ENCODE measurements around the gene RSPH9. TPM values are rescaled to one million over a fixed set of nuclear protein-coding genes. Genes with fewer than 3 reads are reported as not detected.

RSPH9 gene
- polyA plus RNA-seq, 1 of the 3 experiments (the other 2 are of a cell fraction): 0.05 TPM

DNA sequence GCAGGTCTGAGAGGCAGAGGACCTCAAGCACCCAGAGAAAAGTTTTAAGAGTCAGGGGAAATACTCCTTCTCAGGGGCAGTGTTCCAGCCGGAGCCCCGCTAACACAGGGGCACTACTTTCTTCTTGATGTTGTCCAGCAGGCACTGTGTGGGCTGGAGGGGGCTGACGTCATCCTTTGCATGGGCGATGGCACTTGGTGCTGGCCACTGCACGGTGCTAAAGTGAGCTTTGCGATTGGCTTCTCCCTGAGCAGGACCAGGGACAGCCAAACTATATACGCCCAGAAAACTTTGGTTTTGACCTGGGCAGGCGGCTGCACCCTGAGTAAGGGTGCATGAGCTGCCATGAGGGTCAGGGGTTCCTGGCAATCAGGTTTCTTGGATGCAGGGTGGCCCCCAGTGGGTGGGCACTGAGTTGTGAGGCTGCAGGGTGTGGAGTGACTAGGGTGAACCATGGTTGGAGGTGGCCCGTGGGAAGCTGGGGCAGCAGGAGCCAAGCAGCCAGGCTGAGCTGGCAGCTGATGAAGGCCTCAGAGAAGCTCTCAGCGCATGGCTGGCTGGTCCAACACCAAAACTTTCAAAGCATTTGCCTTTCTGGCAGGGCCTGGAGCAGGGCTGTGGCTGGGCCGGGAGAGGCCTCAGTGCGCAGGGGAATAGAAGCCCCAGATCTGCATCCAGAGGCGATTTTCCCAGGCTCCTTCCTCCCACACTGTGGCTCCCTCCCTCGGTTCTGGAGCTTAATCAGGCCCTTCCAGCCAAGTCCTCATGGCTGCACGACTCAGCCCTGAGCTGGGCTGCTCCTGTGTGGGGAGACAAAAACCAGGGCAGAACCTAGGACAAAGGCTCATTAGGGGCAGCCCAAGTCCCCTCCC, 24.4 kb downstream of the RSPH9 start:
- peak; percentile 46 for DNase-seq
- Histone ChIP-seq H3K79me2 (ENCODE audit: insufficient read depth) (no peaks in the 10 kb centered on the region), H3K9me2 (no peaks in the 10 kb centered on the region), H3K36me3 (replicated peaks in 1 of 2; ENCODE audit: control insufficient read depth in 1 of 2, insufficient read depth in 2 of 2, low read length in 1 of 2) (peaks cover 0 to 30% of the 10 kb centered on the region in 2 experiments), H4K20me1 (ENCODE audit: insufficient read depth) (no peaks in the 10 kb centered on the region), H3K27me3 (ENCODE audit: insufficient read depth) (no peaks in the 10 kb centered on the region), H3K9me3 (no peaks in the 10 kb centered on the region), H3K27ac (ENCODE audit: low read depth in 2 of 2, low read length in 1 of 2) (peak overlapping the region in 1 of 2 experiments; percentile 51; a peak in 1 of 4 replicates), H3K4me1 (ENCODE audit: control insufficient read depth in 1 of 2, insufficient read depth in 2 of 2, low read depth in 1 of 2, low read length in 1 of 2) (peaks cover 0 to 29% of the 10 kb centered on the region in 2 experiments; a peak in 1 of 4 replicates), H3K4me2 (no peak overlapping the region), H3F3A (replicated peaks; ENCODE audit: insufficient read depth) (peaks cover 13% of the 10 kb centered on the region), H3K9ac (no peak overlapping the region), H3K4me3 (ENCODE audit: low read depth in 2 of 2, low read length in 1 of 2) (no peak overlapping the region), H2AFZ (ENCODE audit: low read depth) (no peak overlapping the region)
- ChIA-PET CTCF (interaction anchor here (0.8 to 7.2 kb wide), 12 partner anchors 9 to 644 kb away, joined by 3 to 118 read pairs (median 4); partner anchors contain the start of genes AARS2 and VEGFA), POLR2A (interaction anchor here (0.6 to 6.3 kb wide), 5 partner anchors 13 to 463 kb away, joined by 3 to 33 read pairs (median 4); partner anchors contain the start of gene VEGFA)
- TF ChIP-seq, protein P1, sequence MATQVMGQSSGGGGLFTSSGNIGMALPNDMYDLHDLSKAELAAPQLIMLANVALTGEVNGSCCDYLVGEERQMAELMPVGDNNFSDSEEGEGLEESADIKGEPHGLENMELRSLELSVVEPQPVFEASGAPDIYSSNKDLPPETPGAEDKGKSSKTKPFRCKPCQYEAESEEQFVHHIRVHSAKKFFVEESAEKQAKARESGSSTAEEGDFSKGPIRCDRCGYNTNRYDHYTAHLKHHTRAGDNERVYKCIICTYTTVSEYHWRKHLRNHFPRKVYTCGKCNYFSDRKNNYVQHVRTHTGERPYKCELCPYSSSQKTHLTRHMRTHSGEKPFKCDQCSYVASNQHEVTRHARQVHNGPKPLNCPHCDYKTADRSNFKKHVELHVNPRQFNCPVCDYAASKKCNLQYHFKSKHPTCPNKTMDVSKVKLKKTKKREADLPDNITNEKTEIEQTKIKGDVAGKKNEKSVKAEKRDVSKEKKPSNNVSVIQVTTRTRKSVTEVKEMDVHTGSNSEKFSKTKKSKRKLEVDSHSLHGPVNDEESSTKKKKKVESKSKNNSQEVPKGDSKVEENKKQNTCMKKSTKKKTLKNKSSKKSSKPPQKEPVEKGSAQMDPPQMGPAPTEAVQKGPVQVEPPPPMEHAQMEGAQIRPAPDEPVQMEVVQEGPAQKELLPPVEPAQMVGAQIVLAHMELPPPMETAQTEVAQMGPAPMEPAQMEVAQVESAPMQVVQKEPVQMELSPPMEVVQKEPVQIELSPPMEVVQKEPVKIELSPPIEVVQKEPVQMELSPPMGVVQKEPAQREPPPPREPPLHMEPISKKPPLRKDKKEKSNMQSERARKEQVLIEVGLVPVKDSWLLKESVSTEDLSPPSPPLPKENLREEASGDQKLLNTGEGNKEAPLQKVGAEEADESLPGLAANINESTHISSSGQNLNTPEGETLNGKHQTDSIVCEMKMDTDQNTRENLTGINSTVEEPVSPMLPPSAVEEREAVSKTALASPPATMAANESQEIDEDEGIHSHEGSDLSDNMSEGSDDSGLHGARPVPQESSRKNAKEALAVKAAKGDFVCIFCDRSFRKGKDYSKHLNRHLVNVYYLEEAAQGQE (IDR thresholded peaks at IDR 0.05; ENCODE audit: low read depth, low read length): peak; percentile 74; the same call in 1 of the 2 replicates
- TF ChIP-seq, protein P2, sequence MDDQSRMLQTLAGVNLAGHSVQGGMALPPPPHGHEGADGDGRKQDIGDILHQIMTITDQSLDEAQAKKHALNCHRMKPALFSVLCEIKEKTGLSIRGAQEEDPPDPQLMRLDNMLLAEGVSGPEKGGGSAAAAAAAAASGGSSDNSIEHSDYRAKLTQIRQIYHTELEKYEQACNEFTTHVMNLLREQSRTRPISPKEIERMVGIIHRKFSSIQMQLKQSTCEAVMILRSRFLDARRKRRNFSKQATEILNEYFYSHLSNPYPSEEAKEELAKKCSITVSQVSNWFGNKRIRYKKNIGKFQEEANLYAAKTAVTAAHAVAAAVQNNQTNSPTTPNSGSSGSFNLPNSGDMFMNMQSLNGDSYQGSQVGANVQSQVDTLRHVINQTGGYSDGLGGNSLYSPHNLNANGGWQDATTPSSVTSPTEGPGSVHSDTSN (IDR thresholded peaks at IDR 0.05): no peak
- 75% methylated on average over 15 of the region's 15 CpGs for WGBS (ENCODE audit: low lambda C conversion rate)

DNA sequence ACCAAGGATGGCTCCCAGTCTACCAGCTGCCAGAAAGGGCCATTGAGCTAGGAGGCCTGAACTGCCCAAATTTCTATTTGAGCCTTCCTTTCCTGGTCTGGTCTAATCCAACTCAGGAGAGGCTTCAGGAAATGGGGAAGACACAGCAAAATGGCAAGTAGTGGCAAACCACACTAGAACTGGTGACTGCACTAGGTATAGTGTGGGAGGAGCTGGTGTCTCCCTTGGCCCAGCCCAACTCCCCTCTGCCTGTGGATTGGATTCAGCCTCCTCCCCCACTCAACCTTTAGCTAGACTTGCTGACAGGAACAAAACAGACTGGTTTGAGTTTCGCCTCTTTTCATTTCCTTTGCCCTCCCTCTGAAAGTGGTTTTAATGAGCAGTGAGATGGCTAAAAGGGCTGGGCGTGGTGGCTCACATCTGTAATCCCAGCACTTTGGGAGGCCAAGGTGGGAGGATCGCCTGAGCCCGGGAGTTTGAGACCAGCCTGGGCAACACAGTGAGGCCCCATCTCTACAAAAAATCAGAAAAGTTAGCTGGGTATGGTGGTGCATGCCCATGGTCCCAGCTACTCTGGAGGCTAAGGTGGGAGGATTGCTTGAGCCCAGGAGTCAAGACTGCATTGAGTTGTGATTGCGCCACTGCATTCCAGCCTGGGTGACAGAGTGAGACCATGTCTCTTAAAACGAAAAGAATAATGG, 25.2 kb downstream of the RSPH9 start:
- DNase-seq: no peak
- H3K27ac ChIP-seq (ENCODE audit: low read depth in 2 of 2, low read length in 1 of 2): no peak overlapping the region; a peak in 1 of 4 replicates
- no peaks in the 10 kb centered on the region for H3K27me3 ChIP-seq (ENCODE audit: insufficient read depth)
- no peak overlapping the region for H3K4me2 ChIP-seq
- H4K20me1 ChIP-seq (ENCODE audit: insufficient read depth): no peaks in the 10 kb centered on the region
- H3K9ac ChIP-seq: no peak overlapping the region
- 97% methylated on average over 6 of the region's 6 CpGs for WGBS (ENCODE audit: low lambda C conversion rate)
- H3K4me1 ChIP-seq (ENCODE audit: control insufficient read depth in 1 of 2, insufficient read depth in 2 of 2, low read depth in 1 of 2, low read length in 1 of 2): peaks cover 0 to 29% of the 10 kb centered on the region in 2 experiments; a peak in 1 of 4 replicates
- no peaks in the 10 kb centered on the region for H3K9me2 ChIP-seq
- H3K79me2 ChIP-seq (ENCODE audit: insufficient read depth): no peaks in the 10 kb centered on the region
- H2AFZ ChIP-seq (ENCODE audit: low read depth): no peak overlapping the region
- TF ChIP-seq, protein P3, sequence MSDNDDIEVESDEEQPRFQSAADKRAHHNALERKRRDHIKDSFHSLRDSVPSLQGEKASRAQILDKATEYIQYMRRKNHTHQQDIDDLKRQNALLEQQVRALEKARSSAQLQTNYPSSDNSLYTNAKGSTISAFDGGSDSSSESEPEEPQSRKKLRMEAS (IDR thresholded peaks at IDR 0.05; ENCODE audit: low read depth): no peak
- TF ChIP-seq YY1 (IDR thresholded peaks at IDR 0.05; ENCODE audit: low read depth) (no peak), MEF2A (IDR thresholded peaks at IDR 0.05; ENCODE audit: borderline replicate concordance, low read depth) (no peak), FOXJ3 (CRISPR knock-in tag; IDR thresholded peaks at IDR 0.05) (no peak), POLR2AphosphoS5 (IDR thresholded peaks at IDR 0.05; ENCODE audit: low read depth, low read length) (no peak), NRF1 (IDR thresholded peaks at IDR 0.05; ENCODE audit: low read depth, low read length) (no peak), RAD21 (IDR thresholded peaks at IDR 0.05; ENCODE audit: low read length) (no peak), CHD2 (IDR thresholded peaks at IDR 0.05; ENCODE audit: low read length, partially characterized antibody) (no peak)
- TF ChIP-seq, protein P4, sequence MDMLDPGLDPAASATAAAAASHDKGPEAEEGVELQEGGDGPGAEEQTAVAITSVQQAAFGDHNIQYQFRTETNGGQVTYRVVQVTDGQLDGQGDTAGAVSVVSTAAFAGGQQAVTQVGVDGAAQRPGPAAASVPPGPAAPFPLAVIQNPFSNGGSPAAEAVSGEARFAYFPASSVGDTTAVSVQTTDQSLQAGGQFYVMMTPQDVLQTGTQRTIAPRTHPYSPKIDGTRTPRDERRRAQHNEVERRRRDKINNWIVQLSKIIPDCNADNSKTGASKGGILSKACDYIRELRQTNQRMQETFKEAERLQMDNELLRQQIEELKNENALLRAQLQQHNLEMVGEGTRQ (IDR thresholded peaks at IDR 0.05; ENCODE audit: borderline replicate concordance, low read depth, low read length): no peak
- TF ChIP-seq, protein P5, sequence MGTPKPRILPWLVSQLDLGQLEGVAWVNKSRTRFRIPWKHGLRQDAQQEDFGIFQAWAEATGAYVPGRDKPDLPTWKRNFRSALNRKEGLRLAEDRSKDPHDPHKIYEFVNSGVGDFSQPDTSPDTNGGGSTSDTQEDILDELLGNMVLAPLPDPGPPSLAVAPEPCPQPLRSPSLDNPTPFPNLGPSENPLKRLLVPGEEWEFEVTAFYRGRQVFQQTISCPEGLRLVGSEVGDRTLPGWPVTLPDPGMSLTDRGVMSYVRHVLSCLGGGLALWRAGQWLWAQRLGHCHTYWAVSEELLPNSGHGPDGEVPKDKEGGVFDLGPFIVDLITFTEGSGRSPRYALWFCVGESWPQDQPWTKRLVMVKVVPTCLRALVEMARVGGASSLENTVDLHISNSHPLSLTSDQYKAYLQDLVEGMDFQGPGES (IDR thresholded peaks at IDR 0.05; ENCODE audit: low read depth, low read length): no peak
- POLR2A ChIA-PET: interaction anchor here (0.6 to 6.3 kb wide), 4 partner anchors 12 to 409 kb away, joined by 3 to 33 read pairs (median 4); partner anchors contain the start of gene VEGFA
- H3K4me3 ChIP-seq (ENCODE audit: low read depth in 2 of 2, low read length in 1 of 2): no peak overlapping the region
- H3K9me3 ChIP-seq: no peaks in the 10 kb centered on the region
- peaks cover 13% of the 10 kb centered on the region for H3F3A ChIP-seq (replicated peaks; ENCODE audit: insufficient read depth)
- CTCF ChIA-PET: interaction anchor here (0.8 to 7.2 kb wide), 9 partner anchors 8 to 643 kb away, joined by 3 to 118 read pairs (median 7); partner anchors contain the start of genes AARS2 and VEGFA
- H3K36me3 ChIP-seq (replicated peaks in 1 of 2; ENCODE audit: control insufficient read depth in 1 of 2, insufficient read depth in 2 of 2, low read length in 1 of 2): peaks cover 0 to 37% of the 10 kb centered on the region in 2 experiments
